Measurements from ENCODE around the gene LUM.

Gene LUM

GRCh38 chr12:91127751-91128150 lies 16.5 kb upstream of the LUM start:
- Histone ChIP-seq H2AFZ (ENCODE audit: low read depth) (no peak overlapping the region), H3K9ac (no peak overlapping the region), H3K27ac (no peak overlapping the region), H3K4me2 (no peak overlapping the region), H3K36me3 (ENCODE audit: insufficient read depth) (no peaks in the 10 kb centered on the region), H3K27me3 (ENCODE audit: insufficient read depth, low read depth) (no peaks in the 10 kb centered on the region), H4K20me1 (ENCODE audit: insufficient read depth) (no peaks in the 10 kb centered on the region), H3K79me2 (ENCODE audit: insufficient read depth, low read depth) (no peaks in the 10 kb centered on the region), H3K4me1 (ENCODE audit: low read depth, poor library complexity, severe bottlenecking) (no peaks in the 10 kb centered on the region), H3K4me3 (IDR thresholded peaks at IDR 0.05; ENCODE audit: insufficient read depth, low read depth, low read length) (no peak overlapping the region)
- TF ChIP-seq CTCF (conservative IDR thresholded peaks at IDR 0.05; ENCODE audit: low read depth, low read length), result no peak

GRCh38 chr12:91127306-91127705 lies 16.0 kb upstream of the LUM start:
- H3K4me1 ChIP-seq (ENCODE audit: low read depth, poor library complexity, severe bottlenecking), result no peaks in the 10 kb centered on the region
- no peak overlapping the region for H3K4me3 ChIP-seq (IDR thresholded peaks at IDR 0.05; ENCODE audit: insufficient read depth, low read depth, low read length)
- TF ChIP-seq CTCF (conservative IDR thresholded peaks at IDR 0.05; ENCODE audit: low read depth, low read length), result no peak
- no peak overlapping the region for H2AFZ ChIP-seq (ENCODE audit: low read depth)
- H4K20me1 ChIP-seq (ENCODE audit: insufficient read depth), result no peaks in the 10 kb centered on the region
- H3K27me3 ChIP-seq (ENCODE audit: insufficient read depth, low read depth), result no peaks in the 10 kb centered on the region
- H3K36me3 ChIP-seq (ENCODE audit: insufficient read depth), result no peaks in the 10 kb centered on the region
- H3K27ac ChIP-seq, result no peak overlapping the region
- H3K79me2 ChIP-seq (ENCODE audit: insufficient read depth, low read depth), result no peaks in the 10 kb centered on the region
- H3K9ac ChIP-seq, result no peak overlapping the region
- H3K4me2 ChIP-seq, result no peak overlapping the region

GRCh38 chr12:91126516-91126915 lies 15.2 kb upstream of the LUM start:
- no peak for TF ChIP-seq CTCF (conservative IDR thresholded peaks at IDR 0.05; ENCODE audit: low read depth, low read length)
- Histone ChIP-seq H3K4me2 (no peak overlapping the region), H3K27ac (no peak overlapping the region), H3K36me3 (ENCODE audit: insufficient read depth) (no peaks in the 10 kb centered on the region), H3K4me1 (ENCODE audit: low read depth, poor library complexity, severe bottlenecking) (no peaks in the 10 kb centered on the region), H4K20me1 (ENCODE audit: insufficient read depth) (no peaks in the 10 kb centered on the region), H3K4me3 (IDR thresholded peaks at IDR 0.05; ENCODE audit: insufficient read depth, low read depth, low read length) (no peak overlapping the region), H3K79me2 (ENCODE audit: insufficient read depth, low read depth) (no peaks in the 10 kb centered on the region), H3K9ac (no peak overlapping the region), H2AFZ (ENCODE audit: low read depth) (no peak overlapping the region), H3K27me3 (ENCODE audit: insufficient read depth, low read depth) (no peaks in the 10 kb centered on the region)

- Histone ChIP-seq H3K79me2 (ENCODE audit: insufficient read depth, low read depth) (no peaks in the 10 kb centered on the region), H3K4me1 (ENCODE audit: low read depth, poor library complexity, severe bottlenecking) (no peaks in the 10 kb centered on the region), H3K27me3 (ENCODE audit: insufficient read depth, low read depth) (no peaks in the 10 kb centered on the region), H3K4me3 (IDR thresholded peaks at IDR 0.05; ENCODE audit: insufficient read depth, low read depth, low read length) (no peak overlapping the region), H4K20me1 (ENCODE audit: insufficient read depth) (no peaks in the 10 kb centered on the region), H3K27ac (no peak overlapping the region), H3K4me2 (no peak overlapping the region), H3K36me3 (ENCODE audit: insufficient read depth) (no peaks in the 10 kb centered on the region), H3K9ac (no peak overlapping the region), H2AFZ (ENCODE audit: low read depth) (no peak overlapping the region)
- no peak for TF ChIP-seq CTCF (conservative IDR thresholded peaks at IDR 0.05; ENCODE audit: low read depth, low read length)
Measured at GRCh38 chr12:91123236-91123916, 12.1 kb upstream of the LUM start.

All from KMS-11 (cell line).